ENCODE measurements around the gene ZNF488. TPM values are rescaled to one million over a fixed set of nuclear protein-coding genes. Genes with fewer than 3 reads are reported as not detected.

ZNF488 gene
- total and polyA plus RNA-seq, 7 donors = 0.16 to 0.82 (median 0.65) TPM; not detected in 3

GRCh38 chr10:47367646-47368045, 16.4 kb downstream of the ZNF488 start:
- Histone ChIP-seq H3K4me3 (no peak overlapping the region), H3K9me3 (no peaks in the 10 kb centered on the region), H3K27ac (no peak overlapping the region), H3K4me1 (no peaks in the 10 kb centered on the region), H3K36me3 (no peaks in the 10 kb centered on the region), H3K27me3 (no peaks in the 10 kb centered on the region)
- 93 to 94% methylated on average over 11 of the region's 11 CpGs for WGBS, 2 donors
- DNase-seq = no peak
- TF ChIP-seq POLR2A (IDR thresholded peaks at IDR 0.05) (no peak), EP300 (IDR thresholded peaks at IDR 0.05) (no peak), CTCF (IDR thresholded peaks at IDR 0.05) (no peak), POLR2AphosphoS5 (IDR thresholded peaks at IDR 0.05) (no peak)
- intact Hi-C loops (cut with DNase I) = no loop called here

- TF ChIP-seq CTCF (IDR thresholded peaks at IDR 0.05) = no peak
- no peak for TF ChIP-seq POLR2AphosphoS5 (IDR thresholded peaks at IDR 0.05)
- TF ChIP-seq POLR2A (IDR thresholded peaks at IDR 0.05) = no peak
- no peak for TF ChIP-seq EP300 (IDR thresholded peaks at IDR 0.05)
- Histone ChIP-seq H3K36me3 (no peaks in the 10 kb centered on the region), H3K27me3 (no peaks in the 10 kb centered on the region), H3K27ac (no peak overlapping the region), H3K9me3 (no peaks in the 10 kb centered on the region), H3K4me1 (no peaks in the 10 kb centered on the region), H3K4me3 (no peak overlapping the region)
- 91 to 93% methylated on average over 8 of the region's 8 CpGs for WGBS, 2 donors
- no peak for DNase-seq
- intact Hi-C loops (cut with DNase I) = no loop called here
Measured at GRCh38 chr10:47366731-47367460, 17.2 kb downstream of the ZNF488 start.

GRCh38 chr10:47366181-47366631, 17.9 kb downstream of the ZNF488 start:
- H3K9me3 ChIP-seq = no peaks in the 10 kb centered on the region
- H3K4me1 ChIP-seq = no peaks in the 10 kb centered on the region
- TF ChIP-seq EP300 (IDR thresholded peaks at IDR 0.05) = no peak
- TF ChIP-seq CTCF (IDR thresholded peaks at IDR 0.05) = no peak
- TF ChIP-seq POLR2AphosphoS5 (IDR thresholded peaks at IDR 0.05) = no peak
- no peak for TF ChIP-seq POLR2A (IDR thresholded peaks at IDR 0.05)
- H3K27me3 ChIP-seq = no peaks in the 10 kb centered on the region
- no peak for DNase-seq
- 87 to 88% methylated on average over 5 of the region's 5 CpGs for WGBS, 2 donors
- no peak overlapping the region for H3K27ac ChIP-seq
- intact Hi-C loops (cut with DNase I) = no loop called here
- no peaks in the 10 kb centered on the region for H3K36me3 ChIP-seq
- H3K4me3 ChIP-seq = no peak overlapping the region

- Histone ChIP-seq H3K27ac (no peak overlapping the region), H3K4me1 (no peaks in the 10 kb centered on the region), H3K36me3 (no peaks in the 10 kb centered on the region), H3K4me3 (no peak overlapping the region), H3K27me3 (no peaks in the 10 kb centered on the region), H3K9me3 (no peaks in the 10 kb centered on the region)
- 91 to 92% methylated on average over 9 of the region's 9 CpGs for WGBS, 2 donors
- intact Hi-C loops (cut with DNase I) = no loop called here
- no peak for DNase-seq
- TF ChIP-seq EP300 (IDR thresholded peaks at IDR 0.05) = no peak
- TF ChIP-seq CTCF (IDR thresholded peaks at IDR 0.05) = no peak
- TF ChIP-seq POLR2AphosphoS5 (IDR thresholded peaks at IDR 0.05) = no peak
- no peak for TF ChIP-seq POLR2A (IDR thresholded peaks at IDR 0.05)
Measured at GRCh38 chr10:47365431-47366180, 18.5 kb downstream of the ZNF488 start.
